IPS-11a (cell line): ENCODE results near the gene EPGN.

ENCODE experiments used
- H3K4me3 ChIP-seq: one replicate; pipeline ENCODE4 v1.5.1; 2013; ENCODE audit warnings: low read depth, low read length, control low read depth

EPGN gene

DNA sequence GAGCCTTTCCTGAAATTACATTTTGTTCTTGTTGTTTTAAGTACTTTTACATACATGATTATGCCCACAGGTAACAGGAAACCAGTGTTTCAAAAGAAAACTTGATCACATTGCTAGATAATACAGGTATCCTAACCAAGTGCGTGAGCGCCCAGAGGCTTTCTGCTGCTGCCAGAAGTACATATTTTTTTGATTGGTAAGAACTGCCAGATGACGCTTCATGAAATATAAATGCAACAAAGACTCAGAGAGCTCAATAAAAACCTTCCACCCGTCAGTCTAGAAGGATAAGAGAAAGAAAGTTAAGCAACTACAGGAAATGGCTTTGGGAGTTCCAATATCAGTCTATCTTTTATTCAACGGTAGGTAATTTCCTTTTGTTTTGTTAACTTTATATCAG lies at the start of gene EPGN:
Gene EPGN (plus strand): TSS at position 256 of the 400 bp plus-strand sequence. CDS start 64 bp downstream, at position 320.
- H3K4me3 ChIP-seq, result no peak within 1 kb of the TSS

GRCh38 chr4:74258963-74259362 lies 49.3 kb upstream of the EPGN start:
- H3K4me3 ChIP-seq, result no peak overlapping the region

DNA sequence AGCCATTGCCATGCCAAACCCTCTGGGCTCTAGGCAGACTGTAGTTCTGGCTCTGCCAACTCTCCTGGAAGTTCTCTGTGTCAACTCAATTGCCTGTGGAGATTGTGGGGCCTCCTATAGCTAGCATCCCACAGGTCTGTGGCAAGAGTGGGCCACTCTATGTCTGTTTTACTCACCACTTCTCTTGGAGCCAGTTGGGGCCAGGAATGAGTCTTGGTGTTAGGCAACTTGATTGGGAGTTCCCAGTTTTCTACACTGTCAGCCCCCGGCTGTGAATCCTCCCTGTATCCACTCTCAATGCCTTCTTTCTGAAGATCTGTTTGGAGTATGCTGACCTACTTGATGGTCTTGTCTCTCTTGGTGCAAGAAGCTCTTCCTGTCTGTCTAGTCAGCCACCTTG lies 48.2 kb upstream of the EPGN start:
- no peak overlapping the region for H3K4me3 ChIP-seq

DNA sequence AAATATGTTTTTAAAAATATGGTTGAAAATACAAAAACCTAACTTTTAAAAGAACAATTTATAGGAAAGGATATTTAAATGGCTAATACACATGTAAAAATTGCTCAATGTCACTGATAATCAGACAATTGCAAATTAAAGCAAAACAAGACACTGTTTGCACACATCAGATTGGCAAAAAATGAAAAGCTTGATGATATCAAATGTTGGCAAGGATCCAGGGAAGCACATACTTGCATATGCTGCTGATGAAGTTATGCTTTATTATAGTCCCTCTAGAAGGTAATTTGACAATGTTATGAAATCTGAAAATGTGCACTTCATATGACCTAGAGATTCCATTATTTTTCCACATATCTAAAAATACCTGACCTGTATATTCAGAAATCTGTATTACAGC lies 45.7 kb upstream of the EPGN start:
- no peak overlapping the region for H3K4me3 ChIP-seq

DNA sequence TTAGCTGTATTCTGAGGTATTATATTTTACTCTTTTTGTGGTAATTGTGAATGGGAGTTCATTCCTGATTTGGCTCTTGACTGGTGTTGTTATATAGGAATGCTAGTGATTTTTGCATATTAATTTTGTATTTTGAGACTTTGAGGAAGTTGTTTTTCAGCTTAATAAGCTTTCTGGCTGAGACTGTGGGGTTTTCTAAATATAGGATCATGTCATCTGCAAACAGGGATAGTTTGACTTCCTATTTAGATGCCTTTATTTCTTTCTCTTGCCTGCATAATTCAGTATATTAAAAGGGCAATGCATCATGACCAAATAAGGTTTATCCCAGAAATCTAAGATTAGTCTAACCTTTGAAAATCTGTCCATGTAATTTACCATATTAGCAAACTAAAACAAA lies 44.7 kb upstream of the EPGN start:
- no peak overlapping the region for H3K4me3 ChIP-seq

- no peak overlapping the region for H3K4me3 ChIP-seq
Measured at GRCh38 chr4:74266081-74266480, 42.2 kb upstream of the EPGN start.

- no peak overlapping the region for H3K4me3 ChIP-seq
Measured at GRCh38 chr4:74267998-74268606, 40.2 kb upstream of the EPGN start.

DNA sequence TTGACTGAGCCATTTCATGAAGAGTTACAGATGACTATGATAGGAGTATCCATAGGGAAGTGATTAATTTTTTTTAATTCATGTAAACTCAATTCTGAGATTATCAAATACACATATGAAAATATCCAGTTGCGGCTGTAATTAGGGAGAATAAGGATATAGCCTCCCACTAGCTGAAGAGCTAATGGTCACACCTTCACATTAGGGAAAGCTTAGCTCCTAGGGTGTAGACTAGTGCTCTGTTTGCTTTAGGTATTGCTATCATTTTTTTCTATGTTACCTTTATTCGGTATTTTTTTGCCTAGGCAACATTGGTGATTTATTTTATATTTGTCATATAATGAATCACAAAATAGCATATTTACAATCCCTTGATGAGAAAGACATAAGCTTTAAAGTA lies 39.6 kb upstream of the EPGN start:
- H3K4me3 ChIP-seq, result no peak overlapping the region

DNA sequence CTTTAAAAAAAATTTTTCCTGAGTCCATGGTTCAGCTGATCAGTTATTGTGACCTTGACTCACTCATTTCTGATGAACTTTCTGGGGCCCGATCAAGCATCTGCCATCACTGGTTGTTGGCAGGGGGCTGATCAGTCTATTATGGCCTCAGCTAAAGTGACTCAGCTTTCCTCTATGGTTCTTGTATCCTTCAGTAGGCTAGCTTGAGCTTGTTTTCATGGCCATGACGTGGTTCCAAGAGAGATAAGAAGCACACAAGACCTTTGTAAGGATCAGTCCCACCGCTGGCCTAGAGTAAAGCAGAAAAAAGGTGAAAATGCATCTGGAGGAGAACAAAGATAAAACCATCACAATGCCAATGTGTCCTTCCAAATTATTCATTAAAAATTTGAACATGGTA lies 29.8 kb upstream of the EPGN start:
- H3K4me3 ChIP-seq, result no peak overlapping the region

DNA sequence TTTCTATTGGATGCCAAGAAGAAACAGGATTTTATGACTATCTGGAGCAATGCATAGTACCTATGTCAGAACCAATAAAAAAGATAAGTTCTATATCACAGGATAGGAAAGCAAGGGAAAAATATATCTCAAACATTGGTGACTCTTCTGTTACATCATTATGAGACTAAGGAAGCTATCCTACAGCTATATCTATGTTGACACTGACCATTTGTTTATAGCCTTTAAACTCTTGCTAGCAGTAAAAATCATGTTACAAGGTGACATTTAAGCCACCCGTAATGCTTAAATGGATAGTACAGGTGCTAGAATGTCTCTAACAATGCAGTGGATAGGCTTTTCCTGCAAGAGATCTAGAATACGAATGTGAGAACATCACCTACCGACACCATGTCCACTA lies 28.6 kb upstream of the EPGN start:
- no peak overlapping the region for H3K4me3 ChIP-seq

GRCh38 chr4:74282926-74283325 lies 25.3 kb upstream of the EPGN start:
- H3K4me3 ChIP-seq, result no peak overlapping the region

DNA sequence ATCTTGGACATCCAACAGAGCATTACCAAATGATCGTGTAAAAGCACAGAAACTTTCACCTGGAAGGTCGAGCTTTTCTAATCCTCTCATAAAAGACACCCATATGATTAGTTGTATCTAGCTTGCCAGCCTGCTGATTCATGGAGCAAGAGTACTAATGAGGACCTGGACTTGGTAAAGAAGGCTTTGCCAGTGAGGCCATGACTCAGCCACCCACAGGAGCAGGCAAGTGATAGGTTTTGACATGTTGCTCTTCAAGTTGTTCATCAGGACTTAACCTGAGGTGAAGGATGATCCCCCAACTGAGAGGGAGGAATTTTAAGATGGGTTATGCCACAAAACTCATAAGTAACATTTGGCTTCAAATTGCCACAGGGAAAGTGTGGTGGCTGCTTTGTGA lies 24.7 kb upstream of the EPGN start:
- H3K4me3 ChIP-seq, result no peak overlapping the region

- H3K4me3 ChIP-seq, result no peak overlapping the region
Measured at GRCh38 chr4:74284053-74284452, 24.2 kb upstream of the EPGN start.

DNA sequence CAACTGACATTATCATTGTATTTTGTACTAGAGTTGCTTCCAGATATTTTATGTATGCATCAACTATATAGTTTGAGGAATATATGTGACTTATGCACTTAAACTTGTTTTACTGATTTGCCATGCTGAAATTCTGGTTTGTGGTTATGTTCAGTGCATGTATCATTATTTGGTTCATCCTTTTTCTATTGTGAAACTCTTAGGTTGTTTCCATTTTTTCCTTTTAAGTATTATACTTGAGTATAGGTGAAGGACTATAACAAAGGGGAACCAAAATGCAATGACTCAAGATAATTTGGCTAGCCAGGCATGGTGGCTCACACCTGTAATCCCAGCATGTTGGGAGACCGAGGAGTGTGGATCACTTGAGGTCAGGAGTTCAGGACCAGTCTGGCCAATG lies 21.1 kb upstream of the EPGN start:
- H3K4me3 ChIP-seq, result no peak overlapping the region

DNA sequence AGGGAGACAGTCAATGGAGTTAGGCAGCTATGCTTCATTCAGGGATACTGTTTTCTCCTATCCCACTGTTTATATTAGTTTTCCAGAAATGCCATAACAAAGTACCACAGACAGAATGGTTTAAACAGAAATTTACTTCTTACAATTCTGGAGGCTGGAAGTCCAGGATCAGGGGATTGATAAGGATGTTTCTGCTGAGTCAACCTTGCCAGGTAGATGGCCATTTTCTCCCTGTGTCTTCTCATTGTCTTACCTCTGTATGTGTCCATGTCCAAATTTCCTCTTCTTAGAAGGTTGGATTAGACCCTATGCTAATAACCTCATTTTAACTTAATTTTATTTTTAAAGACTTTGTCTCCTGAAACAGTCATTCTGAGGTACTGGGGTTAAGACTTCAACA lies 20.5 kb upstream of the EPGN start:
- H3K4me3 ChIP-seq, result no peak overlapping the region

DNA sequence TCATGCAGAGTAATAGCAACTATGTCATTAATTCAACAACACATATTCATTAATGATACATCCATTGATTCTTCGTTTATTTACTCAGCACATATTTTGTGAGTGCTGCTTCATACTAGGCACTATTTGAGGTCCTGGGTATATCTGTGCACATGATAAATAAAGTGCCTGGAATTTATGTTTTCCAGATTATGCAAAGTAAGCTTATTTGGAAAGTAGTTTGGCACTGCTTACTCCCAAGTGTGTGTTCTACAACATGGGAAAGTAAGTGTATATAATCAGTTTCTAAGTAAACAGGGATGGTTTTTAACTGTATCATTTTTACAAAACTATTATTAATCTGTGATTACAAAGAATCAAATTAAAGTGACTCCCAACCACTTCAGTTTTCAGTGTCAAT lies 16.8 kb upstream of the EPGN start:
- no peak overlapping the region for H3K4me3 ChIP-seq

- no peak overlapping the region for H3K4me3 ChIP-seq
Measured at GRCh38 chr4:74292111-74292870, 16.0 kb upstream of the EPGN start.

- no peak overlapping the region for H3K4me3 ChIP-seq
Measured at GRCh38 chr4:74293558-74293957, 14.7 kb upstream of the EPGN start.

DNA sequence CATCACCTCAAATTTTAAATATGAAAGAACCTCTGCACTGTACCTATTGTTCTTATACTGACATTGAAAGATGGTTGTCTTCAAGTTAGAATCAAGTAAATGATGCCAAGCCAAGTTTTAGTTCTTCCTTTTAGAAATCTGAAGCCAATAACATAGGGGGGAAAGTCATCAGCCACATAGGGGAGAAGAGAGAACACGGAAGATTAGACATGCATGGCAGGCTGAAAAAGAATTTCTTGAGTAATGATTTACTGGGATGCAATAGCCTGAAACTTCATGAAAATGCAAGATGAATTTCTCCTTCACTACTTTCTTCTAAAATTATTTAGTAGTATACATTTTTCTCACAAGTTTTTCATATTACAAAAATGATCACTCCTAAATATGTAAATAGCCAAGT lies 13.6 kb upstream of the EPGN start:
- no peak overlapping the region for H3K4me3 ChIP-seq

- H3K4me3 ChIP-seq, result no peak overlapping the region
Measured at GRCh38 chr4:74297539-74297938, 10.7 kb upstream of the EPGN start.

DNA sequence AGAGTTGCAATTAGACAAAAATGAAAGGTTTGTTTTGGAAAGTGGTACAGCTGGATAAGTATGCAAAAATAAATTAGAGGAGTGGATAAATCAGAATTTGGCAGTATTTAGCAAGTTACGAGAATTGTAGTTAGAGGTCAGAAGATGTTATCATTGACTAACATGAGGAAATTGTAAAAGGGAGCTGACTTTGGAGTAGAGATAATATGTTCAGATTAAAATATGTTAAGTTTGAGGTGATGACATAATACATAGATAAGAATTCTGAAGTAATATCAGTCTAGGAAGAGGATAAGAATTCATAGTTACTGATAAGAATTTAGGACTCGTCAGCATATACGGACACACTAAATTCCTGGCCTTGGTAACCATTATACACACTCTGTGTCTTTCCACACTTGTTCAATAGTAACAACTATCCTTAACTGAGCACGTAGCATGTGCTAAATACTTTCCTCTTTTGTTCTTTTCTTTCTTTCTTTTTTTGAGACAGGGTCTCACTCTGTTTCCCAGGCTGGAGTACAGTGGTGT lies 4.1 kb upstream of the EPGN start:
- H3K4me3 ChIP-seq, result no peak overlapping the region

DNA sequence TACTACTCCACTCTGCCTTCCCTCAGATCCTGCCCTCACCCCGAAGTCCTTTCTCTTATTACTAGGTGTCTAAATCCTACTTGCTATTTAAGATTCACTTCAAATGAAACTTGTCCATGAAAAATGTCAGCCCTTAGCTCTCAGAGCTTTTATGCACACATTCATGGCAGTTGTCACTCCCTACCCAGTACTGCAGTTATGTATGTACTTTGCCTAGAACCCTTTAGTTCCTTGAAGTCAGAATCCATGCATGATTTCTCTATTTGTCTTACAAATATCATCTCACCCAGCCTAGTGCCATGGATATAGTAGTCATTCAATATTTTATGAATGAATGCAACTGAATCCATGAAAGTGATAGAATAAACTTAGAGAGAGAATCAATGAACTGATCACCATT lies 3.3 kb upstream of the EPGN start:
- H3K4me3 ChIP-seq, result no peak overlapping the region

GRCh38 chr4:74307170-74307569 lies 1.1 kb upstream of the EPGN start:
- no peak overlapping the region for H3K4me3 ChIP-seq
